ENCODE data around the gene DRAXIN. TPM values are rescaled to one million over a fixed set of nuclear protein-coding genes. Genes with fewer than 3 reads are reported as not detected.

The DRAXIN gene
- total RNA-seq, 2 experiments from 2014 or later = 0.02 to 0.04 TPM

- POLR2A ChIA-PET = interaction anchor here (0.5 to 0.6 kb wide), 2 partner anchors 252 to 924 kb away, joined by 3 to 12 read pairs; no protein-coding TSS in a partner anchor
- ATAC-seq = peak; percentile 34
- DNase-seq = no peak
- Mint-ChIP-seq H3K36me3 (ENCODE audit: low read depth) (peaks cover 9% of the 10 kb centered on the region), H3K27ac (no peak overlapping the region), H3K4me1 (peaks cover 18% of the 10 kb centered on the region), H3K27me3 (no peaks in the 10 kb centered on the region), H3K4me3 (peak overlapping the region; percentile 73), H3K9me3 (ENCODE audit: low read depth) (no peaks in the 10 kb centered on the region)
- CTCF ChIA-PET = interaction anchor here (0.6 to 2.7 kb wide), 6 partner anchors 9 to 1359 kb away, joined by 3 to 18 read pairs (median 4); partner anchors contain the start of gene FBXO6
- intact Hi-C loops (cut with DNase I, micrococcal nuclease) = loop anchor here in 1 of 2 experiments (1.0 to 5.0 kb wide), 10 partner anchors 9 to 558 kb away; partner anchors contain the start of genes AGTRAP, EXOSC10, FBXO6 and KIAA2013
These were observed 36.3 kb upstream of the DRAXIN start for GRCh38 chr1:11654939-11655808.

- Mint-ChIP-seq H3K4me3 (no peak overlapping the region), H3K36me3 (ENCODE audit: low read depth) (peaks cover 18% of the 10 kb centered on the region), H3K4me1 (peaks cover 8% of the 10 kb centered on the region), H3K27ac (no peak overlapping the region), H3K9me3 (ENCODE audit: low read depth) (no peaks in the 10 kb centered on the region), H3K27me3 (no peaks in the 10 kb centered on the region)
- ATAC-seq (no peak), DNase-seq (no peak)
- CTCF ChIA-PET = interaction anchor here (0.7 to 2.7 kb wide), 2 partner anchors 28 to 62 kb away, joined by 3 to 15 read pairs; no protein-coding TSS in a partner anchor
- POLR2A ChIA-PET = no interaction called here
- intact Hi-C loops (cut with DNase I, micrococcal nuclease) = no loop called here
These were observed 33.9 kb upstream of the DRAXIN start for GRCh38 chr1:11657654-11658053.

GRCh38 chr1:11658542-11658941 lies 33.0 kb upstream of the DRAXIN start:
- H3K4me3 Mint-ChIP-seq = no peak overlapping the region
- H3K9me3 Mint-ChIP-seq (ENCODE audit: low read depth) = no peaks in the 10 kb centered on the region
- ChIA-PET CTCF (interaction anchor here (0.6 to 1.9 kb wide), 2 partner anchors 8 to 236 kb away, joined by 3 to 5 read pairs; no protein-coding TSS in a partner anchor), POLR2A (no interaction called here)
- no peak overlapping the region for H3K27ac Mint-ChIP-seq
- ATAC-seq (no peak), DNase-seq (no peak)
- H3K27me3 Mint-ChIP-seq = no peaks in the 10 kb centered on the region
- H3K36me3 Mint-ChIP-seq (ENCODE audit: low read depth) = peaks cover 23% of the 10 kb centered on the region
- intact Hi-C loops (cut with DNase I, micrococcal nuclease) = no loop called here
- peaks cover 8% of the 10 kb centered on the region for H3K4me1 Mint-ChIP-seq

GRCh38 chr1:11659748-11660147 lies 31.8 kb upstream of the DRAXIN start:
- peaks cover 8% of the 10 kb centered on the region for H3K4me1 Mint-ChIP-seq
- ATAC-seq (no peak), DNase-seq (no peak)
- ChIA-PET POLR2A (no interaction called here), CTCF (interaction anchor here (1.3 to 1.9 kb wide), 4 partner anchors 9 to 60 kb away, joined by 3 to 8 read pairs (median 4); no protein-coding TSS in a partner anchor)
- H3K9me3 Mint-ChIP-seq (ENCODE audit: low read depth) = no peaks in the 10 kb centered on the region
- H3K27ac Mint-ChIP-seq = no peak overlapping the region
- intact Hi-C loops (cut with DNase I, micrococcal nuclease) = no loop called here
- H3K36me3 Mint-ChIP-seq (ENCODE audit: low read depth) = peaks cover 23% of the 10 kb centered on the region
- no peaks in the 10 kb centered on the region for H3K27me3 Mint-ChIP-seq
- no peak overlapping the region for H3K4me3 Mint-ChIP-seq

- no peaks in the 10 kb centered on the region for H3K27me3 Mint-ChIP-seq
- H3K27ac Mint-ChIP-seq = no peak overlapping the region
- no peaks in the 10 kb centered on the region for H3K4me1 Mint-ChIP-seq
- H3K4me3 Mint-ChIP-seq = no peak overlapping the region
- H3K9me3 Mint-ChIP-seq (ENCODE audit: low read depth) = no peaks in the 10 kb centered on the region
- peaks cover 21% of the 10 kb centered on the region for H3K36me3 Mint-ChIP-seq (ENCODE audit: low read depth)
- ChIA-PET POLR2A (no interaction called here), CTCF (interaction anchor here (1.6 kb wide), 1 partner anchor 16 kb away, joined by 8 read pairs; no protein-coding TSS in a partner anchor)
- ATAC-seq (no peak), DNase-seq (no peak)
- intact Hi-C loops (cut with DNase I, micrococcal nuclease) = no loop called here
These were observed 30.4 kb upstream of the DRAXIN start for GRCh38 chr1:11661103-11661502.

- peak; percentile 68 for DNase-seq
- Mint-ChIP-seq H3K27ac (peak overlapping the region; percentile 73), H3K4me3 (peak overlapping the region; percentile 75), H3K27me3 (no peaks in the 10 kb centered on the region), H3K36me3 (ENCODE audit: low read depth) (peaks cover 16% of the 10 kb centered on the region), H3K9me3 (ENCODE audit: low read depth) (no peaks in the 10 kb centered on the region), H3K4me1 (no peaks in the 10 kb centered on the region)
- CTCF ChIA-PET = interaction anchor here (0.6 to 3.5 kb wide), 22 partner anchors 9 to 1957 kb away, joined by 3 to 26 read pairs (median 4); partner anchors contain the start of gene FBXO44
- POLR2A ChIA-PET = interaction anchor here (0.6 to 1.6 kb wide), 8 partner anchors 9 to 245 kb away, joined by 3 to 8 read pairs (median 4); partner anchors contain the start of gene MAD2L2
- peak; percentile 64 for ATAC-seq
- intact Hi-C loops (cut with DNase I, micrococcal nuclease) = loop anchor here (1.0 kb wide), 3 partner anchors 10 to 55 kb away; partner anchors contain the start of genes MAD2L2 (in 2 of the 2), FBXO2 (in 1 of the 2) and FBXO44 (in 1 of the 2)
These were observed 27.0 kb upstream of the DRAXIN start for GRCh38 chr1:11664336-11665065.

GRCh38 chr1:11668516-11668915 lies 23.0 kb upstream of the DRAXIN start:
- no peak for DNase-seq
- ChIA-PET POLR2A (no interaction called here), CTCF (no interaction called here)
- Mint-ChIP-seq H3K27ac (no peak overlapping the region), H3K36me3 (ENCODE audit: low read depth) (peaks cover 6% of the 10 kb centered on the region), H3K27me3 (no peaks in the 10 kb centered on the region), H3K9me3 (ENCODE audit: low read depth) (no peaks in the 10 kb centered on the region), H3K4me3 (no peak overlapping the region), H3K4me1 (no peaks in the 10 kb centered on the region)
- intact Hi-C loops (cut with DNase I, micrococcal nuclease) = no loop called here
- ATAC-seq = no peak

GRCh38 chr1:11670747-11671146 lies 20.8 kb upstream of the DRAXIN start:
- Mint-ChIP-seq H3K9me3 (ENCODE audit: low read depth) (no peaks in the 10 kb centered on the region), H3K36me3 (ENCODE audit: low read depth) (peaks cover 19% of the 10 kb centered on the region), H3K4me3 (no peak overlapping the region), H3K27me3 (no peaks in the 10 kb centered on the region), H3K27ac (no peak overlapping the region), H3K4me1 (no peaks in the 10 kb centered on the region)
- CTCF ChIA-PET = no interaction called here
- DNase-seq (no peak), ATAC-seq (no peak)
- intact Hi-C loops (cut with DNase I, micrococcal nuclease) = no loop called here
- POLR2A ChIA-PET = no interaction called here

- Mint-ChIP-seq H3K9me3 (ENCODE audit: low read depth) (no peaks in the 10 kb centered on the region), H3K27ac (no peak overlapping the region), H3K36me3 (ENCODE audit: low read depth) (peaks cover 23% of the 10 kb centered on the region), H3K27me3 (no peaks in the 10 kb centered on the region), H3K4me1 (no peaks in the 10 kb centered on the region), H3K4me3 (no peak overlapping the region)
- ChIA-PET POLR2A (no interaction called here), CTCF (no interaction called here)
- DNase-seq (no peak), ATAC-seq (no peak)
- intact Hi-C loops (cut with DNase I, micrococcal nuclease) = no loop called here
These were observed 20.3 kb upstream of the DRAXIN start for GRCh38 chr1:11671205-11671543.

- intact Hi-C loops (cut with DNase I, micrococcal nuclease) = no loop called here
- H3K27me3 Mint-ChIP-seq = no peaks in the 10 kb centered on the region
- ChIA-PET CTCF (no interaction called here), POLR2A (no interaction called here)
- no peaks in the 10 kb centered on the region for H3K9me3 Mint-ChIP-seq (ENCODE audit: low read depth)
- ATAC-seq (no peak), DNase-seq (no peak)
- H3K27ac Mint-ChIP-seq = no peak overlapping the region
- H3K36me3 Mint-ChIP-seq (ENCODE audit: low read depth) = peaks cover 23% of the 10 kb centered on the region
- no peaks in the 10 kb centered on the region for H3K4me1 Mint-ChIP-seq
- H3K4me3 Mint-ChIP-seq = no peak overlapping the region
These were observed 19.8 kb upstream of the DRAXIN start for GRCh38 chr1:11671544-11672286.

Data from activated CD4-positive, alpha-beta T cell treated with anti-CD3 and anti-CD28 coated beads for 36 hours (primary cell).